Nephron (organoid): Measurements from ENCODE around the gene ZNG1C.
"Not testable (repeated sequence)": the region's sequence is repeated elsewhere in the genome, so short reads cannot be mapped to it uniquely, and the experiment has no call there.

Experiments used
- H3K27ac Mint-ChIP-seq, 3 experiments: 2 replicates each; pipeline ENCODE4 v1.8.0; 2020; ENCODE audit warnings: mixed read lengths in 3 of 3, mild to moderate bottlenecking in 2 of 3, moderate library complexity in 1 of 3
- H3K27me3 Mint-ChIP-seq: 2 replicates; pipeline ENCODE4 v1.8.0; 2021; ENCODE audit warnings: low read depth, mild to moderate bottlenecking, moderate library complexity, mixed read lengths
- H3K36me3 Mint-ChIP-seq: 2 replicates; pipeline ENCODE4 v1.8.0; 2020; ENCODE audit warnings: low read depth, mixed read lengths
- H3K4me1 Mint-ChIP-seq: 2 replicates; pipeline ENCODE4 v1.8.0; 2020; ENCODE audit warnings: mixed read lengths
- H3K4me3 Mint-ChIP-seq, 3 experiments: 2 replicates each; pipeline ENCODE4 v1.8.0; 2020; ENCODE audit warnings: mild to moderate bottlenecking in 3 of 3, mixed read lengths in 3 of 3, moderate library complexity in 2 of 3
- H3K9me3 Mint-ChIP-seq: 2 replicates; pipeline ENCODE4 v1.8.0; 2020; ENCODE audit warnings: mixed read lengths

Gene ZNG1C

GRCh38 chr9:68241683-68242082 is at the start of gene ZNG1C:
Gene ZNG1C (plus strand): TSS chr9:68241983. CDS start chr9:68242032, 49 bp downstream.
- H3K27me3 Mint-ChIP-seq, H3K4me3 Mint-ChIP-seq, H3K27ac Mint-ChIP-seq, H3K36me3 Mint-ChIP-seq, H3K4me1 Mint-ChIP-seq, H3K9me3 Mint-ChIP-seq: not testable (repeated sequence)

GRCh38 chr9:68242437-68242836 is 654 bp downstream of the ZNG1C start:
- not testable (repeated sequence) for H3K9me3 Mint-ChIP-seq, H3K4me3 Mint-ChIP-seq, H3K36me3 Mint-ChIP-seq, H3K27ac Mint-ChIP-seq, H3K4me1 Mint-ChIP-seq, H3K27me3 Mint-ChIP-seq

- not testable (repeated sequence) for H3K4me3 Mint-ChIP-seq, H3K36me3 Mint-ChIP-seq, H3K9me3 Mint-ChIP-seq, H3K27me3 Mint-ChIP-seq, H3K4me1 Mint-ChIP-seq, H3K27ac Mint-ChIP-seq
These were observed 39.3 kb downstream of the ZNG1C start for GRCh38 chr9:68281041-68281440.

- not testable (repeated sequence) for H3K36me3 Mint-ChIP-seq, H3K27me3 Mint-ChIP-seq, H3K4me3 Mint-ChIP-seq, H3K27ac Mint-ChIP-seq, H3K4me1 Mint-ChIP-seq, H3K9me3 Mint-ChIP-seq
These were observed 60.8 kb downstream of the ZNG1C start, which contains the start of gene FOXD4L3 for GRCh38 chr9:68302567-68302966. Gene FOXD4L3 (plus strand): TSS chr9:68302867. CDS start chr9:68302952, 85 bp downstream.

GRCh38 chr9:68303771-68304170 is 62.0 kb downstream of the ZNG1C start:
- not testable (repeated sequence) for H3K36me3 Mint-ChIP-seq, H3K4me3 Mint-ChIP-seq, H3K27me3 Mint-ChIP-seq, H3K4me1 Mint-ChIP-seq, H3K9me3 Mint-ChIP-seq, H3K27ac Mint-ChIP-seq

- H3K9me3 Mint-ChIP-seq = not testable (repeated sequence)
These were observed 62.4 kb downstream of the ZNG1C start for GRCh38 chr9:68304212-68304611.

GRCh38 chr9:68304777-68305176 is 63.0 kb downstream of the ZNG1C start:
- not testable (repeated sequence) for H3K27ac Mint-ChIP-seq, H3K4me1 Mint-ChIP-seq

More at GRCh38 chr9:68304212-68304611, 62.4 kb downstream of the ZNG1C start:
- not testable (repeated sequence) for H3K4me1 Mint-ChIP-seq, H3K4me3 Mint-ChIP-seq, H3K36me3 Mint-ChIP-seq, H3K27ac Mint-ChIP-seq, H3K27me3 Mint-ChIP-seq

GRCh38 chr9:68305680-68306285 is 64.0 kb downstream of the ZNG1C start:
- H3K9me3 Mint-ChIP-seq, H3K27me3 Mint-ChIP-seq, H3K27ac Mint-ChIP-seq, H3K4me3 Mint-ChIP-seq, H3K36me3 Mint-ChIP-seq, H3K4me1 Mint-ChIP-seq: not testable (repeated sequence)

More at GRCh38 chr9:68304777-68305176, 63.0 kb downstream of the ZNG1C start:
- H3K9me3 Mint-ChIP-seq, H3K4me3 Mint-ChIP-seq, H3K27me3 Mint-ChIP-seq, H3K36me3 Mint-ChIP-seq: not testable (repeated sequence)

- H3K27me3 Mint-ChIP-seq, H3K4me3 Mint-ChIP-seq, H3K27ac Mint-ChIP-seq: not testable (repeated sequence)
These were observed 64.7 kb downstream of the ZNG1C start for GRCh38 chr9:68306391-68306964.

GRCh38 chr9:68307127-68307526 is 65.3 kb downstream of the ZNG1C start:
- H3K4me3 Mint-ChIP-seq, H3K36me3 Mint-ChIP-seq, H3K27me3 Mint-ChIP-seq, H3K4me1 Mint-ChIP-seq, H3K27ac Mint-ChIP-seq, H3K9me3 Mint-ChIP-seq: not testable (repeated sequence)

More at GRCh38 chr9:68306391-68306964, 64.7 kb downstream of the ZNG1C start:
- not testable (repeated sequence) for H3K4me1 Mint-ChIP-seq, H3K9me3 Mint-ChIP-seq, H3K36me3 Mint-ChIP-seq

- H3K4me1 Mint-ChIP-seq, H3K4me3 Mint-ChIP-seq, H3K9me3 Mint-ChIP-seq, H3K27ac Mint-ChIP-seq, H3K27me3 Mint-ChIP-seq, H3K36me3 Mint-ChIP-seq: not testable (repeated sequence)
These were observed 65.9 kb downstream of the ZNG1C start for GRCh38 chr9:68307654-68308053.

- H3K27me3 Mint-ChIP-seq, H3K27ac Mint-ChIP-seq, H3K4me1 Mint-ChIP-seq, H3K9me3 Mint-ChIP-seq, H3K4me3 Mint-ChIP-seq, H3K36me3 Mint-ChIP-seq: not testable (repeated sequence)
These were observed 69.4 kb downstream of the ZNG1C start for GRCh38 chr9:68311208-68311607.

- not testable (repeated sequence) for H3K27ac Mint-ChIP-seq, H3K9me3 Mint-ChIP-seq
These were observed 76.4 kb downstream of the ZNG1C start for GRCh38 chr9:68318209-68318608.

GRCh38 chr9:68323749-68324148 is 82.0 kb downstream of the ZNG1C start:
- not testable (repeated sequence) for H3K9me3 Mint-ChIP-seq, H3K4me3 Mint-ChIP-seq, H3K27me3 Mint-ChIP-seq, H3K27ac Mint-ChIP-seq, H3K36me3 Mint-ChIP-seq, H3K4me1 Mint-ChIP-seq

More at GRCh38 chr9:68318209-68318608, 76.4 kb downstream of the ZNG1C start:
- H3K4me3 Mint-ChIP-seq, H3K4me1 Mint-ChIP-seq, H3K27me3 Mint-ChIP-seq, H3K36me3 Mint-ChIP-seq: not testable (repeated sequence)

GRCh38 chr9:68324518-68324917 is 82.7 kb downstream of the ZNG1C start:
- H3K27ac Mint-ChIP-seq, H3K36me3 Mint-ChIP-seq, H3K9me3 Mint-ChIP-seq, H3K4me1 Mint-ChIP-seq, H3K4me3 Mint-ChIP-seq, H3K27me3 Mint-ChIP-seq: not testable (repeated sequence)

- H3K9me3 Mint-ChIP-seq, H3K4me1 Mint-ChIP-seq, H3K27ac Mint-ChIP-seq, H3K36me3 Mint-ChIP-seq, H3K4me3 Mint-ChIP-seq, H3K27me3 Mint-ChIP-seq: not testable (repeated sequence)
These were observed 87.3 kb downstream of the ZNG1C start for GRCh38 chr9:68329106-68329505.
